NCI-H2081 (cell line): ENCODE data around the gene TDP1.

Experiments used
- DNase-seq, 2 experiments: peaks; one replicate each; lab custom pipeline; 2025; lab: John Stamatoyannopoulos, UW

The TDP1 gene

GRCh38 chr14:89955745-89956660, at the start of gene TDP1:
TDP1 (plus strand) TSS chr14:89955927; CDS start chr14:89963115, 7,188 bp downstream.
- DNase-seq, result peak; percentile 97 to 99

- DNase-seq, result no peak
Observed at GRCh38 chr14:89906000-89906399, 49.7 kb upstream of the TDP1 start.

- peak in 1 of 2 experiments; percentile 41 for DNase-seq
Observed at GRCh38 chr14:89907655-89908054, 48.1 kb upstream of the TDP1 start.

- DNase-seq, result no peak
Observed at GRCh38 chr14:89908712-89909450, 46.8 kb upstream of the TDP1 start.

- no peak for DNase-seq
Observed at GRCh38 chr14:89909586-89909985, 46.1 kb upstream of the TDP1 start.

- no peak for DNase-seq
Observed at GRCh38 chr14:89910691-89911009, 45.1 kb upstream of the TDP1 start.

- DNase-seq, result peak; percentile 10 to 52
Observed at GRCh38 chr14:89911010-89911919, 44.5 kb upstream of the TDP1 start.

- no peak for DNase-seq
Observed at GRCh38 chr14:89912221-89912620, 43.5 kb upstream of the TDP1 start.

GRCh38 chr14:89912667-89913211, 43.0 kb upstream of the TDP1 start:
- peak; percentile 56 to 84 for DNase-seq

GRCh38 chr14:89915114-89915878, 40.4 kb upstream of the TDP1 start:
- peak; percentile 74 to 80 for DNase-seq

GRCh38 chr14:89918721-89919120, 37.0 kb upstream of the TDP1 start:
- no peak for DNase-seq

GRCh38 chr14:89920056-89920455, 35.7 kb upstream of the TDP1 start:
- DNase-seq, result no peak

- no peak for DNase-seq
Observed at GRCh38 chr14:89921346-89921745, 34.4 kb upstream of the TDP1 start.

GRCh38 chr14:89922031-89922907, 33.5 kb upstream of the TDP1 start:
- no peak for DNase-seq

GRCh38 chr14:89924268-89924667, 31.5 kb upstream of the TDP1 start:
- DNase-seq, result no peak

- no peak for DNase-seq
Observed at GRCh38 chr14:89926694-89927093, 29.0 kb upstream of the TDP1 start.

GRCh38 chr14:89927186-89927865, 28.4 kb upstream of the TDP1 start:
- DNase-seq, result no peak

- DNase-seq, result peak; percentile 80 to 93
Observed at GRCh38 chr14:89933002-89933401, 22.7 kb upstream of the TDP1 start.

GRCh38 chr14:89936654-89937185, 19.0 kb upstream of the TDP1 start:
- peak in 1 of 2 experiments; percentile 43 for DNase-seq
